HG03439 (cell line): ENCODE measurements around the gene OR10A6.

Experiments
- ATAC-seq: cut with Tn5 transposase; IDR thresholded peaks from one replicate; pipeline ENCODE4 v1.9.1; 2021; ENCODE audit warnings: mild to moderate bottlenecking, moderate library complexity; ENCODE audit not compliant: unreplicated experiment

Gene OR10A6

GRCh38 chr11:7911011-7911410, 20.1 kb downstream of the OR10A6 start:
- ATAC-seq = no peak

GRCh38 chr11:7910286-7910788, 20.7 kb downstream of the OR10A6 start:
- no peak for ATAC-seq

GRCh38 chr11:7909585-7910285, 21.3 kb downstream of the OR10A6 start:
- ATAC-seq = no peak

GRCh38 chr11:7907121-7907520, 23.9 kb downstream of the OR10A6 start:
- no peak for ATAC-seq

GRCh38 chr11:7906481-7906880, 24.6 kb downstream of the OR10A6 start:
- no peak for ATAC-seq

GRCh38 chr11:7905961-7906429, 25.1 kb downstream of the OR10A6 start:
- no peak for ATAC-seq

- no peak for ATAC-seq
Observed at GRCh38 chr11:7905549-7905948, 25.5 kb downstream of the OR10A6 start.

GRCh38 chr11:7904917-7905316, 26.2 kb downstream of the OR10A6 start:
- ATAC-seq = no peak

- ATAC-seq = no peak
Observed at GRCh38 chr11:7903940-7904339, 27.1 kb downstream of the OR10A6 start.

- ATAC-seq = no peak
Observed at GRCh38 chr11:7901319-7901854, 29.7 kb downstream of the OR10A6 start.

GRCh38 chr11:7900686-7901085, 30.4 kb downstream of the OR10A6 start:
- no peak for ATAC-seq

- ATAC-seq = no peak
Observed at GRCh38 chr11:7899418-7899817, 31.6 kb downstream of the OR10A6 start.

GRCh38 chr11:7898666-7899283, 32.3 kb downstream of the OR10A6 start:
- no peak for ATAC-seq

GRCh38 chr11:7896009-7896785, 34.9 kb downstream of the OR10A6 start:
- ATAC-seq = no peak

- no peak for ATAC-seq
Observed at GRCh38 chr11:7894251-7894650, 36.8 kb downstream of the OR10A6 start.

- no peak for ATAC-seq
Observed at GRCh38 chr11:7893796-7894195, 37.3 kb downstream of the OR10A6 start.

- ATAC-seq = peak; percentile 72
Observed at GRCh38 chr11:7892840-7893254, 38.2 kb downstream of the OR10A6 start.

- peak; percentile 54 for ATAC-seq
Observed at GRCh38 chr11:7892059-7892699, 38.9 kb downstream of the OR10A6 start.

- ATAC-seq = no peak
Observed at GRCh38 chr11:7890417-7891172, 40.5 kb downstream of the OR10A6 start.

- no peak for ATAC-seq
Observed at GRCh38 chr11:7889985-7890384, 41.1 kb downstream of the OR10A6 start.
